ENCODE results near the gene F2RL3.

Gene F2RL3

GRCh38 chr19:16875584-16876555 is 12.9 kb upstream of the F2RL3 start:
- no peak for DNase-seq

DNA sequence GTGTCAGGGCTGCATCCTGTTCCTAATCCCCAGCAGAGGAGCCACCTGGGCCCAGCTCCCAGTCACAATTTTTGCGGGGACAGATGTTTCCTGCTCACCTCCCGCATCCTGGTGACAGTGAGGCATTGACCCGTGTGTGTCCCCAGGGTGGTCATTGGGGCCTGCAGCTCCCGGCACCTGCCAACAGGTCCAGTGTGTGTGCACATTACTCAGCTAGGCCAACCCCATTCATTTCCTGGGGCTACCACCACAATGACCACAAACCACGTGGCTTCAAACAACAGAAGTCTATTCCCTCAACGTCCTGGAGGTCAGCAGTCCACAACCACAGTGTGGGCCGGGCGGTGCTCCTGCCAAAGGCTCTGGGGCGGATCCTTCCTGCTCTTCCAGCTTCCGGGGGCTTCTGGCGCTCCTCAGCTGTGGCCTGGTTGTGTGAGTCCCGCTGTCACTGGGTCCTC is 11.9 kb upstream of the F2RL3 start:
- no peak for DNase-seq

GRCh38 chr19:16877581-16877980 is 11.2 kb upstream of the F2RL3 start:
- DNase-seq: no peak

DNA sequence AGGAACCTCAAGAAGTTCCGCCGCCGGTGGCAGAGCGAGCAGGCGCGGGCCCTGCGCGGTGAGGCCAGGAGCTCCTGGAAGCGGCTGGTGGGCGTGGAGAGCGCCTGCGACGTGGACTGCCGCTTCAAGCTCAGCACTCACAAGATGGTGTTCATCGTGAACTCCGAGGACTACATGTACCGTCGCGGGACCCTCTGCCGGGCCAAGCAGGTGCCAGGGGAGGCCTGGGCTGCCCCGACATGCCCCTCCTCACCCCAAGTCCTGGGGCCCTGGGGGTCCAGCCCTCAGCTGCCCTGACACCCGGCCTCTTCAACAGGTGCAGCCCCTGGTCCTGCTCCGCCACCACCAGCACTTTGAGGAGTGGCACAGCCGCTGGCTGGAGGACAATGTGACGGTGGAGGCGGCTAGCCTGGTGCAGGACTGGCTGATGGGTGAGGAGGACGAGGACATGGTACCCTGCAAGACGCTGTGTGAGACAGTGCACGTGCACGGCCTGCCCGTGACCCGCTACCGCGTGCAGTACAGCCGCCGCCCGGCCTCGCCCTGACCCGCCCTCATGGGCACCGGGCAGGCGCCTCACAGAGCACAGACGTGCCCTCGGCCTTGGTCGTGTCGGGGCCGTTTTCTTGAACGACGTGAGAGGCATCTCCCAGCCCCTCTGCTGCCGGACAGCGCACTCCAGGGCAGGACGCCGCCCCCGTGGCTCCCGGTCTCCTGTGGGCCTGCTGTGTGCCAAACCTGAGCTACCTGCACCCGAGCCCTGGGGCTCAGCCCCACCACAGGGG is 10.4 kb upstream of the F2RL3 start:
- no peak for DNase-seq

DNA sequence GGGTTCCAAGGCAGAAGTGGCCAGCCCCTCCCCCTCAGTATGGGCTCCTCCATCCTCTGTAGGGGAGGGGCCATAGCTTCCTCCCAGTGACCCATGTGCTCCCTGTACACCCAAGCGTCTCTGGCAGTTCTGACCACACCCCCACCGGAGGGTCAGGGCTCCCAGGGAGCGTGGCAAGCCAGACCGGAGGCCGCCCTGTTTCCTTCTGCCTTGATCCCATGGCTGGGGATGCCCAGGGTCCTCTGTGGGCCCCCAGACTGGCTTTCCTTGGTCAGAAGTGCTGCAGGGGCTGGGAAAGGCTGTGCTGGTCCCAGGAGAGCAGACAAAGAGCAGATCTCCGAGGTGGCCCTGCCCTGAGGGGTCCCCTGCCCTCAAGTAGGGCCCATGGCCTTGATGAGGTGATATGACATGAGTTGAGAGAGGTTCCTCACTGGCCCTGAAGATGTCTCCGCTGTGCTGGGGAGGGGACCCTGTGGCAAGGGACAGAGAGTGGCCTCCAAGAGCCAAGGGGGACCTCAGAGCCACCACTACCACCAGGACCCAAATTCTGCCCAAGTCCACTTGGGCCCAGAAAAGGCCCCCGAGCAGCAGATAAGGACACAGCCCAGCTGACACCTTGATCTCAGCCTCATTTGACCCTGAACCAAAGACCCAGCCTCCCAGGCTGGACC is 7.8 kb upstream of the F2RL3 start:
- DNase-seq: no peak

DNA sequence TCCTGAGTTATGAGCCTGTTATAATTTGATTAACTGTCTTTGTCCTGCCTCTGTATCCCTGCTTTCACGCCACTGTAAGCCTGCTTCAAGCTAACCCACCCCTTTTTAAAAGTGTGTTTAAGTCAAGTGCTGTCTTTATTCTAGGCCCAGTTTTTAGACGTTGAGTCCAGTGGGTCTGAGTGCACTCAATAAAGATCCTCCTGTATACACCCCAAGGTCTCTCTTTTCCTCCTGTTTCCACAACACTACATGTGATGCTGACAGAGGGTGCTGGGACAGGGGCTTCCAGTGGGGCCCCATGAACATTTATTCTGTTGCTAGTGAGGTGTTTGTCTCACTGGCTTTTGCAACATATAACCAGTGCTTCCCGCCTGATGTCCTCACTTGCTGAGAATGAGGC is 6.7 kb upstream of the F2RL3 start:
- no peak for DNase-seq

- no peak for DNase-seq
Observed at GRCh38 chr19:16883522-16883921, 5.3 kb upstream of the F2RL3 start.

DNA sequence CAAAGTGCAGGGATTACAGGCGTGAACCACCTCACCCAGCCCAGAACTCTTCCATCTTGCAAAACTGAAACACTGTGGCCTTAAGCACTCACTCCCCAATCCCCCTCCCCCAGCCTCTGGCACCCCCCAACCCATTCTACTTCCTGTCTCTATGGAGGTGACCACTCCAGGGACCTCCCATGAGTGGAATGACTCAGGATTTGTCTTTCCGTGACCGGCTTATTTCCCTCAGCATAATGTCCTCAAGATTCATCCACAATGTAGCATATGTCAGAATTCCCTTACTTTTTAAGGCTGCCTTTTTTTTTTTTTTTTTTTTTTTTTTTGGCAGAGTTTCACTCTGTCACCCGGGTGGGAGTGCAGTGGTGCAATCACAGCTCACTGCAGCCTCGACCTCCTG is 3.6 kb upstream of the F2RL3 start:
- DNase-seq: no peak

GRCh38 chr19:16886305-16886880 is 2.4 kb upstream of the F2RL3 start:
- no peak for DNase-seq

DNA sequence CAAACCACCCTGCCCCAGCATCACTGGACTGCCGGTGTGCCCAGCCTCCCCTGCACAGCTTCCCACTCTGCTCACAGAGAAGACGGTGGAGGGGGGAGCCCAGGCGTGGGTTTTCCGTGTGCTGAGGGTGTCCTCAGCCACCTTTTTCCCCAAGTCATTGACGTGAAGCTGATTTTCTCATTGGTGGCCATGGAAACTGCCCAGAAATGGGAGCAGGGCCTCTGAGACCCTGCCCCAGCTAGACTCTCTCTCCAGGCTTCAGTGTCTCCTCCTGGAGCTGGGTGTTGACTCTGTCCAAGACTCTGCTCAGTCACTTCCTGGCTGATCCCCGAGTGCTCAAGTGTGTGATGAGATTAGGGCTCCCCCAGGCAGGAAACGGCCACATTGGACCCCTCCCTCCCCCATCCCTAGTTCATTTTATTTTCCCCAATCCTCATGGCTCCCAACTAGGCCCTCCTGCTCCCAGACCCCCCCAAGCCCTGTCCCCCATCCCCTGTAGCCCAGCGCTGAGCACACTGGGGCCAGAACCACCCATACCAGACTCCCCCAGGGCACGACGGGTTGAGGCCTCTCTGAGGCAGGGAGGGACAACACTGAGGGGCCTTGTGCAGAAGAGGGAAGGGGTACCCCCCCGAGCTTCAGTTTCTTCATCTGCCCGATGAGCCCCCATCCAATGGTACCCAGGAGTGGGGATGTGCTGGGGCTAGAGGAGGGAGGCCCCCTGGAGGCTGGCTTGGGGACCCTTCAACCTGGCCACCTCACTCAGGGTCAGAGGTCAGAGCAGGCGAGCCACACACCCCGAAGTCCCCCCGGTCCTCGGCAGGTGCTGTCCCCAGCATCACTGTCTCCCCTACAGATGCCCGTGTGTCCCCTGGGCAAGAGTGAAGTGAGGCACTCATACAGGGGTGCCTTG is 1.2 kb upstream of the F2RL3 start:
- DNase-seq: no peak

DNA sequence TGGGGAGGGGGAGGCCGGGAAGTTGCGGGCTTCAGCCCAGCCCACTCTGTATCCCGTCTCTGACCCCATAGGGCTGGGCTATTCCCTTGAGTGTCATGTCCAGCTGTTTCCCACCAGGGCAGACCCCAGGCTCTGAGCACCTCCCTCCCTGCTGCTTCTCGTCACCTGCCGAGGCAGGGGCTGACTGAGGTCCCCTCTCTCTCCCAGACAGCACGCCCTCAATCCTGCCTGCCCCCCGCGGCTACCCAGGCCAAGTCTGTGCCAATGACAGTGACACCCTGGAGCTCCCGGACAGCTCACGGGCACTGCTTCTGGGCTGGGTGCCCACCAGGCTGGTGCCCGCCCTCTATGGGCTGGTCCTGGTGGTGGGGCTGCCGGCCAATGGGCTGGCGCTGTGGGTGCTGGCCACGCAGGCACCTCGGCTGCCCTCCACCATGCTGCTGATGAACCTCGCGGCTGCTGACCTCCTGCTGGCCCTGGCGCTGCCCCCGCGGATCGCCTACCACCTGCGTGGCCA is 625 bp downstream of the F2RL3 start:
- DNase-seq: no peak

GRCh38 chr19:16889883-16890460 is 1.2 kb downstream of the F2RL3 start:
- no peak for DNase-seq

DNA sequence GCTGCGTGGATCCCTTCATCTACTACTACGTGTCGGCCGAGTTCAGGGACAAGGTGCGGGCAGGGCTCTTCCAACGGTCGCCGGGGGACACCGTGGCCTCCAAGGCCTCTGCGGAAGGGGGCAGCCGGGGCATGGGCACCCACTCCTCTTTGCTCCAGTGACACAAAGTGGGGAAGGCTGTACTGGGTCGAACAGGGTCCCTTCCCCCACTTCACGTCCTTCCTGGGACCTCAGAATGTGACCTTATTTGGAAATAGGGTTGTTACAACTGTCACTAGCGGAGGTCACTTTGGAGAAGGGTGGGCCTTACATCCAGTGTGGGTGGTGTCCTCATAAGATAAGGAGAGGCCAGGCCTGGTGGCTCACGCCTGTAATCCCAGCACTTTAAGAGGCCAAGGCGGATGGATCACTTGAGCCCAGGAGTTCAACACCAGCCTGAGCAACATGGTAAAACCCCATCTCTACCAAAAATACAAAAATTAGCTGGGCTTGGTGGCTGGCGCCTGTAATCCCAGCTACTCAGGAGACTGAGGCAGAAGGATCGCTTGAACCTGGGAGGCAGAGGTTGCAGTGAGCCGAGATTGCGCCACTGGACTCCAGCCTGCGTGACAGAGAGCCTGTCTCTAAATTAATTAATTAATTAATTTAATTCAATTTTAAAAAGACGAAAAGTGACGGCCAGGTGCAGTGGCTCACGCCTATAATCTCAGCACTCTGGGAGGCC is 1.8 kb downstream of the F2RL3 start:
- DNase-seq: no peak

GRCh38 chr19:16891696-16892382 is 3.0 kb downstream of the F2RL3 start:
- no peak for DNase-seq

DNA sequence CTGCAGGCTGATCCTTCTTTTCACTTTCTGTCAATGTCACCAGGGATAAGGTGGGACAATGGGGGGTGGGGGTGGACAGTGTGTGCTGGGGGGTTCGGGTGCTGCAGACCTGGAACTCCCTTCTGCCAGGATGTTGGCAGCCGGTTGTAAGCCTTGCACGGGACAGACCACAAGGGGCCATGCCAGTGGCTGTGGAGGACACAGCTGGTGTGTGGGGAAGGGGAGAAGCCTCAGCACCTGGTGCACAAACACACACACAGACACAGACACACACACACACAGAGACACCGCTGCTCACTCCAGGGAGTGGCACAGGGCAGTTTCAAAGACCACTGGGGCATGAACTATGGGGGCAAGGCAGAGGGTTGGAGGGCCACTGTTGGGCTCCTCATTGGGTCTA is 3.6 kb downstream of the F2RL3 start:
- DNase-seq: no peak

DNA sequence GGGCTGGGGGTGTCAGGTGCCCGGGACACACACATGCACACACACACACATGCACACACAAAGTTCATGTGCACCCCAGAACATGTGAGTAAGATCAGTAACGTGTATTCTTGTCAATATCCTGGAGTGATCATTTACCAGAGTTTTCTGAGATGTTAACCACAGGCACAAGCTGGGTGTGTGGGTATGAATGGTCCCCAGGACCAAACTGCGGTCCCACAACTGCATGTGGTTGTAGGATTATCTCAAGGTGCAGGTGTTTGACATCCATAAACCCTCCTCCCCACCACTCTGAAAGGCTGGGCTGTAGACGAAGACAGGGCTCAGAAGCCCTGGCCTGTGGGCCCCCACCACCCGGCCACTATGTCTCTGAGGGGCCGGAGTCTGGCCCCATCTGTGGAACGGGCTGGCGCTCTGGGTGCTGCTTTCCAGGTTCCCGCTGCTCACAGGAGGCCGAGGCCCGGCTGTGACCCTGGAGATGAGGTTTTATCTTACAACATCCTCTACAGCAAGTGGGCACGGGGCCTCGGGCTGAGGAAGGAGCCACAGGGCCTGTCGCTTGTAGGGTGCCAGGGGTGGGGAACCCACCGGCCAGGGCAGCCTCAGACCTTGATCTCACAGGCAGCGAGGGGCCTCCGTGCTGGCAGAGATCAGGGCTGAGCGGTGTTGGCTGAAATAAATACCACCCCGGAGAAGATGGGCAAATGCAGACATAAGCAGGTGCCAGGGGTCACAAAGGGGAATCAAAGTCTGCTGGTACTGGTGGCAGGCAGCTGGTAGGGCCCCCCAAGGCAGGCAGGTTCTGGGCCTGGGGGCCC is 4.3 kb downstream of the F2RL3 start:
- no peak for DNase-seq

GRCh38 chr19:16893686-16893989 is 4.8 kb downstream of the F2RL3 start:
- DNase-seq: no peak

DNA sequence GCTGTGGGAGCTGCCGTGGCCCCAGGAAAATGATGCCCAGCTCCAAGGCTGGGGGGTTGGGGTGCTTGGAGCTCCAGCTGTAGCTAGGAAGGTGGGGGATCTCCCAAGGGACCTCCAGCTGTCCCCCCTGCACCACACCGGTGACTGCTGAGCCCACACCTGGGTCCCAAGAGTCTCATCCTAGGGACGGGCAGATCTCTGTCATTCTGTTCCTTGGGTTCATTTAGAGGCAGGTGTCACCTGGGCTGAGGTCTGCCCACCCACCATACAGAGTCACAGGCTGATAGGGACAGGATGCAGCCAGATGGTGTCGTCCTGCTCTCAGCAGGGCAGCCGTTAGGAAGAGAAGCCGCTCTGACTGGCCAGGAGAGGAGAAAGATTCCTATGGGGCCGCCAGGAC is 5.3 kb downstream of the F2RL3 start:
- no peak for DNase-seq

GRCh38 chr19:16895467-16896145 is 6.8 kb downstream of the F2RL3 start:
- DNase-seq: no peak
